Measurements from ENCODE around the gene MOK. TPM values are rescaled to one million over a fixed set of nuclear protein-coding genes. Genes with fewer than 3 reads are reported as not detected.
A peak's percentile ranks its signal among the peaks of the same experiment; 100 is the strongest.
"Not testable (repeated sequence)": the region's sequence is repeated elsewhere in the genome, so short reads cannot be mapped to it uniquely, and the experiment has no call there.

Gene MOK, protein sequence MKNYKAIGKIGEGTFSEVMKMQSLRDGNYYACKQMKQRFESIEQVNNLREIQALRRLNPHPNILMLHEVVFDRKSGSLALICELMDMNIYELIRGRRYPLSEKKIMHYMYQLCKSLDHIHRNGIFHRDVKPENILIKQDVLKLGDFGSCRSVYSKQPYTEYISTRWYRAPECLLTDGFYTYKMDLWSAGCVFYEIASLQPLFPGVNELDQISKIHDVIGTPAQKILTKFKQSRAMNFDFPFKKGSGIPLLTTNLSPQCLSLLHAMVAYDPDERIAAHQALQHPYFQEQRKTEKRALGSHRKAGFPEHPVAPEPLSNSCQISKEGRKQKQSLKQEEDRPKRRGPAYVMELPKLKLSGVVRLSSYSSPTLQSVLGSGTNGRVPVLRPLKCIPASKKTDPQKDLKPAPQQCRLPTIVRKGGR
- 10 to 100 TPM; 13.0 to 25.4 (median 17.0) TPM for total RNA-seq

DNA sequence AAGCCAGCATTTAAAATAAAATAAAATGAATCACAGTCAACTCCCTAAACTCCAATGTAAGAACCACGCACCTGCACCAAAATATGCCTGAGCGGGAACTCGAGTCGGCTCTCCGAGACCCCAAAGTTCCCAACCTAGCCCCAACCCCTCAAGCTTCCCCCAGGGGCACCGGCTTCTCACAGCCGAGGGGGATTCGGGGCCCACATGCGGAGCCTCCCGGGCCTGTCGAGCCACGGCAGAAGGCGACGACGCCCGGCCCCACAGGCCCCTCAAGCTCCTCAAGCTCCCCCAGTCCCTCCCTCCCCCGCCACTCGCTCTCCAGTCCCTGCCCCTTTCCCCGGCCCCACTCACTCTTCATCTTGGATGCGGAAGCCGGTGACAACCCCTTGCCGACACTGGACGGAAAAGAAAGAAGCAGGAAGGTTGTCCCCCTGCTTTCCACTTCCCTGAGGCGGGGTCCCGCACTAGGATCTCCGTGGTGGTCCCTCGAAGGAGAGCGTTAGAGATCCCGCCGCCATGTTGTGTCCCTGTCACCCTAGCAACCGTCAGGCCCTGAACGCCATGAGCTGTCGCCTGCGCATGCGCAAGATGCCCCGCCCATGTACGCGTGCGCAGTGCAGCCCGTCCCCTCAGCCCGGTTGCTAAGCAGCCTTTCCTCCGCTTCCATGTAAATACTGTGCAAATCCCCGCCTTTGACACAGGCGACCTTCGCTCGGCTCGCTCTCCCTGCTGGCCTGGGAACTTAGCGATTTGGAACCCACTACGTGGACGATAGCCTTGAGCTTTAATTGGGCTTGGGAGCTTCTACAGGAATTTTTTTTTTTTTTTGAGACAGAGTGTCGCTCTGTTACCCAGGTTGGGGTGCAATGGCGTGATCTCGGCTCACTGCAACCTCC is at the start of gene MOK:
Gene MOK, minus strand, starts transcription at position 554 of the 896 bp plus-strand sequence. Its CDS starts 196 bp downstream, at position 358.
- peak; percentile 97 to 98 for DNase-seq (ENCODE audit: low spot score in 2 of 2)
- Histone ChIP-seq H3K27me3 (no peaks in the 10 kb centered on the region), H3K27ac (peak within 1 kb of the TSS; percentile 45), H3K4me3 (peak within 1 kb of the TSS; percentile 89), H3K4me1 (peaks cover 14% of the 10 kb centered on the region), H3K36me3 (no peaks in the 10 kb centered on the region), H3K9me3 (no peaks in the 10 kb centered on the region)
- peak in 1 of 2 donors; percentile 14 for TF ChIP-seq POLR2A (IDR thresholded peaks at IDR 0.05)
- TF ChIP-seq POLR2AphosphoS5 (IDR thresholded peaks at IDR 0.05): peak in 1 of 3 donors; percentile 82
- TF ChIP-seq EP300 (IDR thresholded peaks at IDR 0.05): no peak
- WGBS: under 1% methylated on average over 33 of the region's 53 CpGs

DNA sequence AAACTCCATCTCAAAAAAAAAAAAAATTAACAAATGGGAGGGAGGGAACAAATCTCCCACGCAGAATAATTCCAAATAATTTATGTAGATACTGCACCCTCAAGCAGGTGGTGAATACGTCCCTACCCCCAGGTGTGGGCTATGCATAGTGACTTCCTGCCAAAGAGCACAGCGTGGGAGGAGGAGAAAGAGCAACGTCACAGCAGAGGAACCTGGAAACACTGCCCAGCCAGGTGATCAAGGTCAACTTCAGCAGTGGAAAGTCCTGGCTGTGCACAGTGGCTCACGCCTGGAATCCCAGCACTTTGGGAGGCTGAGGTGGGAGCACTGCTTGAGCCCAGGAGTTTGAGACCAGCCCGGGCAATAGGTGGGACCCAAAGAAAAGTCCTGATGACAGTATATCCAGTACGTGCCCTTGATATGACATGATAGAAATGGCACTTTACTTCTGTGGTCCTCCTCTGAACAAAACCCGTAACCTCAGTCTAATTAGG is 48.2 kb upstream of the MOK start:
- no peak overlapping the region for H3K27ac ChIP-seq
- 81% methylated on average over 8 of the region's 8 CpGs for WGBS
- no peaks in the 10 kb centered on the region for H3K27me3 ChIP-seq
- DNase-seq (ENCODE audit: low spot score in 2 of 2): no peak
- TF ChIP-seq, protein P1, sequence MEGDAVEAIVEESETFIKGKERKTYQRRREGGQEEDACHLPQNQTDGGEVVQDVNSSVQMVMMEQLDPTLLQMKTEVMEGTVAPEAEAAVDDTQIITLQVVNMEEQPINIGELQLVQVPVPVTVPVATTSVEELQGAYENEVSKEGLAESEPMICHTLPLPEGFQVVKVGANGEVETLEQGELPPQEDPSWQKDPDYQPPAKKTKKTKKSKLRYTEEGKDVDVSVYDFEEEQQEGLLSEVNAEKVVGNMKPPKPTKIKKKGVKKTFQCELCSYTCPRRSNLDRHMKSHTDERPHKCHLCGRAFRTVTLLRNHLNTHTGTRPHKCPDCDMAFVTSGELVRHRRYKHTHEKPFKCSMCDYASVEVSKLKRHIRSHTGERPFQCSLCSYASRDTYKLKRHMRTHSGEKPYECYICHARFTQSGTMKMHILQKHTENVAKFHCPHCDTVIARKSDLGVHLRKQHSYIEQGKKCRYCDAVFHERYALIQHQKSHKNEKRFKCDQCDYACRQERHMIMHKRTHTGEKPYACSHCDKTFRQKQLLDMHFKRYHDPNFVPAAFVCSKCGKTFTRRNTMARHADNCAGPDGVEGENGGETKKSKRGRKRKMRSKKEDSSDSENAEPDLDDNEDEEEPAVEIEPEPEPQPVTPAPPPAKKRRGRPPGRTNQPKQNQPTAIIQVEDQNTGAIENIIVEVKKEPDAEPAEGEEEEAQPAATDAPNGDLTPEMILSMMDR (IDR thresholded peaks at IDR 0.05): no peak
- TF ChIP-seq POLR2AphosphoS5 (IDR thresholded peaks at IDR 0.05): no peak
- TF ChIP-seq EP300 (IDR thresholded peaks at IDR 0.05): no peak
- no peak for TF ChIP-seq POLR2A (IDR thresholded peaks at IDR 0.05)
- peaks cover 87% of the 10 kb centered on the region for H3K36me3 ChIP-seq
- no peaks in the 10 kb centered on the region for H3K9me3 ChIP-seq
- no peak overlapping the region for H3K4me3 ChIP-seq
- peaks cover 3% of the 10 kb centered on the region for H3K4me1 ChIP-seq

DNA sequence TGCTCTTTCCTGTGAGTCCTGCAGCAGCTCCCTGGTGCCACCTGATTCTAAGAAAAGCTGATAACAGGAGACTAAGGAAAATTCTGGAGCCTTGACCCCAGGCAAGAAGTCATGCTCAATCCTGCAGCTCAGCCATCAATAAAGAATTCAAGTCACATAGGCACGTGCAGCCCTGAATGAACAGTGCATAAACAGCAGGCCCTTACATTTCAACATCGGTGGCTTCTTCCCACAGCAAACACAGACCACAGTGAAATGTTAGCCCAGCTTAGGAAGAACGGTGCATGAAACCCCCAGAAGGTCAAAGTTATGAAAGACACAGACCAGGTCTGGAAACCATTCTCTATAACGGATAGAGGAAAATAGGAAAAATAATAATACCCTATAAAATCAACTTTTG is 47.2 kb upstream of the MOK start:
- DNase-seq (ENCODE audit: low spot score in 2 of 2): no peak
- TF ChIP-seq POLR2A (IDR thresholded peaks at IDR 0.05) (no peak), EP300 (IDR thresholded peaks at IDR 0.05) (no peak), POLR2AphosphoS5 (IDR thresholded peaks at IDR 0.05) (no peak)
- TF ChIP-seq, protein P1 (IDR thresholded peaks at IDR 0.05): no peak
- Histone ChIP-seq H3K4me3 (no peak overlapping the region), H3K4me1 (peaks cover 3% of the 10 kb centered on the region), H3K27me3 (no peaks in the 10 kb centered on the region), H3K27ac (no peak overlapping the region), H3K9me3 (no peaks in the 10 kb centered on the region), H3K36me3 (peaks cover 87% of the 10 kb centered on the region)
- 86% methylated on average over 4 of the region's 4 CpGs for WGBS

DNA sequence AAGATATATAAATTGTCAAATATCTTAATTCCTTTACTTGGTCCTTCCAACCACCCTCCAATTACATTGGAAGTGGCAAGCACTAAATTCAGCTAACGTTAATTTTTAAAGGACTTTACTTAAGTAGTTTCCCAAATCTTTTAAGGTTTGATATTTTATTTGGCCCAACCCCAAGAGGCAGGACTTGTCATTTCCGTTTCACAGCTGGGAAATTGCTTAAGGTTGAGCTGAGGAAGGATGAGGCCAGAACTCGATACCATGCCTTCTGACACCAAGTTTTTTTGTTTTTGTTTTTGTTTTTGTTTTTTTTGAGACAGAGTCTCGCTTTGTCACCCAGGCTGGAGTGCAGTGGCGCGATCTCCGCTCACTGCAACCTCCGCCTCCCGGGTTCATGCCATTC is 46.6 kb upstream of the MOK start:
- not testable (repeated sequence) for H3K27me3 ChIP-seq; H3K9me3 ChIP-seq; DNase-seq (ENCODE audit: low spot score in 2 of 2); H3K4me3 ChIP-seq; H3K4me1 ChIP-seq; H3K27ac ChIP-seq
- peaks cover 87% of the 10 kb centered on the region for H3K36me3 ChIP-seq
- WGBS: 87% methylated on average over 9 of the region's 9 CpGs

DNA sequence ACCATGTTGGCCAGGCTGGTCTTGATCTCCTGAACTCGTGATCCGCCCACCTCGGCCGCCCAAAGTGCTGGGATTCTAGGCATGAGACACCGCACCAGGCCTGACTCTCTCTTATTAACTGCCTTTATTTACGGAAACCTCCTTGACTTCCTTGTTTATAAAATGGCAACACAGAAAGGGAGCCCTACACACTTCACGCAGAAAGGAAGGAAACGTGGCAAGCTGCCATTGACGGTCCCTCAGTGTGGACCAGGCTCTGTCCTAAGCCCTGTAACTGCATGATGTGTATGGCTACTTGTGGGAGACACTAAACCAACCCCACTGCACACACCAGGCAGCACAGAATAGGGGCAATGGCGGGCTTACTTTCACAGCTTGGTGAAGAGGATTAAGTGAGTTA is 46.1 kb upstream of the MOK start:
- Histone ChIP-seq H3K27ac (peak overlapping the region; percentile 24), H3K4me3 (no peak overlapping the region), H3K27me3 (no peaks in the 10 kb centered on the region), H3K36me3 (peaks cover 88% of the 10 kb centered on the region), H3K9me3 (no peaks in the 10 kb centered on the region), H3K4me1 (peaks cover 3% of the 10 kb centered on the region)
- TF ChIP-seq POLR2A (IDR thresholded peaks at IDR 0.05): no peak
- TF ChIP-seq EP300 (IDR thresholded peaks at IDR 0.05): no peak
- TF ChIP-seq POLR2AphosphoS5 (IDR thresholded peaks at IDR 0.05): no peak
- TF ChIP-seq, protein P1 (IDR thresholded peaks at IDR 0.05): no peak
- 89% methylated on average over 10 of the region's 10 CpGs for WGBS
- no peak for DNase-seq (ENCODE audit: low spot score in 2 of 2)
